ENCODE results near the gene GRM1. TPM values are rescaled to one million over a fixed set of nuclear protein-coding genes. Genes with fewer than 3 reads are reported as not detected.

Gene GRM1
- total and polyA plus RNA-seq, 2 of the 4 experiments (the other 2 are of a cell fraction) = not detected

GRCh38 chr6:146311079-146311478 is 282.2 kb downstream of the GRM1 start:
- Histone ChIP-seq H2BK120ac (ENCODE audit: low read depth, low read length) (no peak overlapping the region), H3K18ac (ENCODE audit: low read depth, low read length) (no peak overlapping the region), H3K14ac (replicated peaks; ENCODE audit: low read depth, low read length) (no peak overlapping the region), H2AK9ac (replicated peaks; ENCODE audit: low read depth, low read length, poor library complexity) (no peak overlapping the region), H3K4me3 (ENCODE audit: insufficient read depth, low read depth, low read length) (no peak overlapping the region), H2AFZ (replicated peaks; ENCODE audit: low read length, poor library complexity) (no peak overlapping the region), H4K20me1 (ENCODE audit: insufficient read depth, low read length) (no peaks in the 10 kb centered on the region), H3K9me1 (ENCODE audit: insufficient read depth, low read length) (no peaks in the 10 kb centered on the region), H2BK15ac (ENCODE audit: low read depth, low read length) (no peak overlapping the region), H3K4ac (ENCODE audit: low read depth, low read length) (no peak overlapping the region), H2BK5ac (ENCODE audit: low read depth, low read length, poor library complexity, severe bottlenecking) (no peak overlapping the region), H3K4me1 (ENCODE audit: control insufficient read depth, insufficient read depth, low read length) (no peaks in the 10 kb centered on the region), H3K27me3 (ENCODE audit: control insufficient read depth, insufficient read depth, low read length) (no peaks in the 10 kb centered on the region), H3K36me3 (ENCODE audit: control insufficient read depth, insufficient read depth, low read length) (no peaks in the 10 kb centered on the region), H3K9me3 (ENCODE audit: control insufficient read depth, insufficient read depth, low read length) (no peaks in the 10 kb centered on the region), H2AK5ac (ENCODE audit: low read depth, low read length) (no peak overlapping the region), H4K91ac (ENCODE audit: insufficient read depth, low read depth, low read length) (no peak overlapping the region), H3K79me1 (ENCODE audit: low read depth in 1 of 2, low read length in 2 of 2) (no peaks in the 10 kb centered on the region), H4K5ac (ENCODE audit: low read depth, low read length) (no peak overlapping the region), H2BK20ac (ENCODE audit: low read depth, low read length) (no peak overlapping the region), H3K56ac (ENCODE audit: extremely low read depth, insufficient read depth, low read length) (no peak overlapping the region), H3K4me2 (ENCODE audit: low read depth, low read length) (no peak overlapping the region), H3K9ac (ENCODE audit: low read depth, low read length) (no peak overlapping the region), H4K8ac (ENCODE audit: low read depth in 2 of 2, low read length in 2 of 2) (no peak overlapping the region), H3K27ac (ENCODE audit: insufficient read depth, low read length) (no peak overlapping the region), H3K23ac (ENCODE audit: low read depth, low read length) (no peak overlapping the region)
- intact Hi-C loops (cut with micrococcal nuclease) (no loop called here), in situ Hi-C loops (cut with MboI; ENCODE audit: low sequenced_read_pairs) (no loop called here), dilution Hi-C loops (cut with HindIII; ENCODE audit: low sequenced_read_pairs, unreplicated experiment) (no loop called here)
- no peak for TF ChIP-seq CEBPB (IDR thresholded peaks at IDR 0.05; ENCODE audit: low read depth, low read length)
- no peak for TF ChIP-seq FOS (IDR thresholded peaks at IDR 0.05; ENCODE audit: low read depth, low read length)
- TF ChIP-seq CHD1 (IDR thresholded peaks at IDR 0.05; ENCODE audit: low read depth, low read length) = no peak
- no peak for TF ChIP-seq SMC3 (IDR thresholded peaks at IDR 0.05; ENCODE audit: low read depth, low read length)
- TF ChIP-seq, protein P1, sequence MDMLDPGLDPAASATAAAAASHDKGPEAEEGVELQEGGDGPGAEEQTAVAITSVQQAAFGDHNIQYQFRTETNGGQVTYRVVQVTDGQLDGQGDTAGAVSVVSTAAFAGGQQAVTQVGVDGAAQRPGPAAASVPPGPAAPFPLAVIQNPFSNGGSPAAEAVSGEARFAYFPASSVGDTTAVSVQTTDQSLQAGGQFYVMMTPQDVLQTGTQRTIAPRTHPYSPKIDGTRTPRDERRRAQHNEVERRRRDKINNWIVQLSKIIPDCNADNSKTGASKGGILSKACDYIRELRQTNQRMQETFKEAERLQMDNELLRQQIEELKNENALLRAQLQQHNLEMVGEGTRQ (IDR thresholded peaks at IDR 0.05; ENCODE audit: low read depth, low read length) = no peak
- no peak for TF ChIP-seq RCOR1 (IDR thresholded peaks at IDR 0.05; ENCODE audit: insufficient replicate concordance, low read length)
- no peak for TF ChIP-seq MAZ (IDR thresholded peaks at IDR 0.05; ENCODE audit: borderline replicate concordance, low read depth, low read length)
- TF ChIP-seq, protein P2, sequence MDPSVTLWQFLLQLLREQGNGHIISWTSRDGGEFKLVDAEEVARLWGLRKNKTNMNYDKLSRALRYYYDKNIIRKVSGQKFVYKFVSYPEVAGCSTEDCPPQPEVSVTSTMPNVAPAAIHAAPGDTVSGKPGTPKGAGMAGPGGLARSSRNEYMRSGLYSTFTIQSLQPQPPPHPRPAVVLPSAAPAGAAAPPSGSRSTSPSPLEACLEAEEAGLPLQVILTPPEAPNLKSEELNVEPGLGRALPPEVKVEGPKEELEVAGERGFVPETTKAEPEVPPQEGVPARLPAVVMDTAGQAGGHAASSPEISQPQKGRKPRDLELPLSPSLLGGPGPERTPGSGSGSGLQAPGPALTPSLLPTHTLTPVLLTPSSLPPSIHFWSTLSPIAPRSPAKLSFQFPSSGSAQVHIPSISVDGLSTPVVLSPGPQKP (IDR thresholded peaks at IDR 0.05; ENCODE audit: borderline replicate concordance, low read depth, low read length) = no peak
- no peak for TF ChIP-seq POLR2A (IDR thresholded peaks at IDR 0.05; ENCODE audit: low read depth, low read length)
- no peak for TF ChIP-seq RFX5 (IDR thresholded peaks at IDR 0.05; ENCODE audit: low read depth, low read length)
- no peak for TF ChIP-seq BHLHE40 (IDR thresholded peaks at IDR 0.05; ENCODE audit: low read depth, low read length)
- TF ChIP-seq, protein P3, sequence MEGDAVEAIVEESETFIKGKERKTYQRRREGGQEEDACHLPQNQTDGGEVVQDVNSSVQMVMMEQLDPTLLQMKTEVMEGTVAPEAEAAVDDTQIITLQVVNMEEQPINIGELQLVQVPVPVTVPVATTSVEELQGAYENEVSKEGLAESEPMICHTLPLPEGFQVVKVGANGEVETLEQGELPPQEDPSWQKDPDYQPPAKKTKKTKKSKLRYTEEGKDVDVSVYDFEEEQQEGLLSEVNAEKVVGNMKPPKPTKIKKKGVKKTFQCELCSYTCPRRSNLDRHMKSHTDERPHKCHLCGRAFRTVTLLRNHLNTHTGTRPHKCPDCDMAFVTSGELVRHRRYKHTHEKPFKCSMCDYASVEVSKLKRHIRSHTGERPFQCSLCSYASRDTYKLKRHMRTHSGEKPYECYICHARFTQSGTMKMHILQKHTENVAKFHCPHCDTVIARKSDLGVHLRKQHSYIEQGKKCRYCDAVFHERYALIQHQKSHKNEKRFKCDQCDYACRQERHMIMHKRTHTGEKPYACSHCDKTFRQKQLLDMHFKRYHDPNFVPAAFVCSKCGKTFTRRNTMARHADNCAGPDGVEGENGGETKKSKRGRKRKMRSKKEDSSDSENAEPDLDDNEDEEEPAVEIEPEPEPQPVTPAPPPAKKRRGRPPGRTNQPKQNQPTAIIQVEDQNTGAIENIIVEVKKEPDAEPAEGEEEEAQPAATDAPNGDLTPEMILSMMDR (conservative IDR thresholded peaks at IDR 0.05; ENCODE audit: low read depth, low read length) = no peak
- DNase-seq = no peak
- no TSS peak for BruUV-seq (replicated peaks)
- ATAC-seq (ENCODE audit: low read depth) = no peak
- CTCF ChIA-PET = interaction anchor here (0.6 kb wide), 1 partner anchor 19 kb away, joined by 4 read pairs; no protein-coding TSS in a partner anchor
- POLR2A ChIA-PET (ENCODE audit: unreplicated experiment) = no interaction called here
- no CpG with 5 or more reads among the region's 2 CpGs for WGBS, 2 experiments (ENCODE audit: extremely low coverage in 2 of 2, insufficient read length in 1 of 2)

Data from IMR-90 (cell line).